NCI-H1436 treated with DMSO at 0.1 percent for 48 hours (cell line): ENCODE measurements around the gene GEMIN4.

Experiments used
- DNase-seq: peaks from one replicate; lab custom pipeline; 2025; lab: John Stamatoyannopoulos, UW

The GEMIN4 gene

DNA sequence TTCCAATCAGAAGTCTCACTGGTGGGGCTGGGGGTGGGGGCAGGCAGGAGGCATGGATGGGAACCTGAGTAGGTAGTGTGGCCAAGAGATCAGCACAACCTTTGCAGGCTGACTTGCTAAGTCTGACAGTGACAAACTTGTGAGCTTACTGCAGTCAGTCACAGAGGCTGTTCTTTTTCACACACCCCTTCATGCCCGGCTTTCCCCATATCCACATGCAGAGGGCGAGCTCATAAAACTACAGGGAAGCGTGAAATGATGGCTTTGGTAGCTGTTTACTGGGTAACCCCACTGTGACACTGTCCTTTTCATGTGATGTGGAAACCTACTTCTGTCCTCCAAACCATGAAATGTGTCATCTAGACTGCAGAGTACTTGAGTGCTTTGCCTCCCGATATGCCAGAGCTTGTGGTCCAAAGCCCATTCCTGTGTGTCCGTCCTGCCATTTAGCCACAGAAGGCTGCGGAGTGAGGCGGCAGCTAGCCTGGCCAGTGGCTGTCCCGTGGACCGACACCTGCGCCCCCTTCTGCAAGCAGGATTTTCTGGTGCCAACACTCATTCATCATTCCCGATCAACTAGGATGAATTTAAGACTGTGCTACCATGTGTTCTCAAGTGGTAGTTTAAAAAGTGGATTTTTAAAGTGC is 9.8 kb downstream of the GEMIN4 start:
- DNase-seq = no peak

DNA sequence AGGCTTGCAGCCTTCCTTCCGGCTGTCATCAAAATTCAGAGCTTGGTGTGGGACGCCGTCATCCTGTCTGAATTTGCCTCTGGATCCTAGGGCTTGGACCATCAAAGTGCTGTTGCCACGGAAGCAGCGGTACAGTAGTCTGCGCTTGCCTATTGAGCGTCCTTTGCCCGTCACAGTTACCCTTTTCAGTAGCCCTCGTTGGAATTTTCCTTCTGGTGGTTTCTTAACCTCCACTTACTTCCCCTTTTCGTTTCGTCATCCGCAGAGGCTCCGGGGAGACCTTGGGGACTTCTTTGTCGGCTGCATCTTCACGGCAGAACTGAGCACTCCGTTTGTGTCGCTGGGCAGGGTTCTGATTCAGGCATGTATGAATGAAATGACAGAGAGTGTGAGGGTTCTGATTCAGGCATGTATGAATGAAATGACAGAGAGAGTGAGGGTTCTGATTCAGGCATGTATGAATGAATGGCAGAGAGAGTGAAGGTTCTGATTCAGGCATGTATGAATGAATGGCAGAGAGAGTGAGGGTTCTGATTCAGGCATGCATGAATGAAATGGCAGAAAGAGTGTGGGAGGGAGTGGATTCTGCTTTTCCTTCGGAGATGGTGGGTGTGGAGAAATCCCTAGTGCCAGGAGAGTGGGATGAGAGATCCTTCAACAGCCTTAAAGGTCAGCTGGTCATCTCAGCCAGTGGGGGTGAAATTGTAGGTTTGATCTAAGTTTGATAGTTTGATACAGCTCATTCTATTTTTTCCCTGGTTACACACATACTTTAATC is 11.6 kb downstream of the GEMIN4 start:
- DNase-seq = no peak

DNA sequence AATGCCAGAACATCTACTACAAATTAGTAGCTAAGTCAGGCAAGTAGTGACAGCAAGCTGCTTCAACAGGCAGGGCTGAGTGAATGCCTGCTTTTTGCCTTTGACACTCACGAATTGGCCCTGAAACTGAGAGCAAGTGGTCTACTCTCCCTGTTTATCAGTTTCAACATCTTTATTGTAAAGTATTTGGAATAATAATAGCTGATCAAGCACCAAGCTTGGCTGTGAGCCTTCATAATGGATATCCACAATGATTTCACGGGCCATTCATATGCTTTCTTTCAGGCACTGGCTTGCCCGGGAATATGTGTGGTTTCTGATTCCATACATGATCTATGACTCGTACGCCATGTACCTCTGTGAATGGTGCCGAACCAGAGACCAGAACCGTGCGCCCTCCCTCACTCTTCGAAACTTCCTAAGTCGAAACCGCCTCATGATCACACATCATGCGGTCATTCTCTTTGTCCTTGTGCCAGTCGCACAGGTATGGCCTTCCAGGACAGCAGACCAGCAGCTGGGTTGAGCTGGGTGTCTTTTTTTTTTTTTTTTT is 14.4 kb downstream of the GEMIN4 start:
- DNase-seq = no peak

DNA sequence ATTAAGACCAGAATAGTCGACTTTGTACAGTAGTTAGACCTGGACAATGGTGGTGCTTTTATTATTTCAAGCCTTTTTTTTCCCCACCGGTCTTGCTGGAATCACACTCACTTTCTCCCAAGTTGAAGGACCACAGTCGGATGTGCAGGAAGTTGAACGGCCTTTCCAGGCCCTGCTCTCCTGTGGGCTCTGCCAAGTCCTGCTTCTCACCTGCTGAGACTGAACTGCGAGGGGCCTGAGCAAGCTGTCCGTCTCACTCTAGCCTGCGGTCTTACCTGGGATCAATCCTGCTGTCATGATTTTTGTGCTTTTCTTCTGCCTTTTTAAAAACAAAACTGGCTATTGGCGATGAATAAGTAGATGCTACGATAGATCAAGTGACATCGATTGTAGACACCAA is 18.3 kb downstream of the GEMIN4 start:
- no peak for DNase-seq

DNA sequence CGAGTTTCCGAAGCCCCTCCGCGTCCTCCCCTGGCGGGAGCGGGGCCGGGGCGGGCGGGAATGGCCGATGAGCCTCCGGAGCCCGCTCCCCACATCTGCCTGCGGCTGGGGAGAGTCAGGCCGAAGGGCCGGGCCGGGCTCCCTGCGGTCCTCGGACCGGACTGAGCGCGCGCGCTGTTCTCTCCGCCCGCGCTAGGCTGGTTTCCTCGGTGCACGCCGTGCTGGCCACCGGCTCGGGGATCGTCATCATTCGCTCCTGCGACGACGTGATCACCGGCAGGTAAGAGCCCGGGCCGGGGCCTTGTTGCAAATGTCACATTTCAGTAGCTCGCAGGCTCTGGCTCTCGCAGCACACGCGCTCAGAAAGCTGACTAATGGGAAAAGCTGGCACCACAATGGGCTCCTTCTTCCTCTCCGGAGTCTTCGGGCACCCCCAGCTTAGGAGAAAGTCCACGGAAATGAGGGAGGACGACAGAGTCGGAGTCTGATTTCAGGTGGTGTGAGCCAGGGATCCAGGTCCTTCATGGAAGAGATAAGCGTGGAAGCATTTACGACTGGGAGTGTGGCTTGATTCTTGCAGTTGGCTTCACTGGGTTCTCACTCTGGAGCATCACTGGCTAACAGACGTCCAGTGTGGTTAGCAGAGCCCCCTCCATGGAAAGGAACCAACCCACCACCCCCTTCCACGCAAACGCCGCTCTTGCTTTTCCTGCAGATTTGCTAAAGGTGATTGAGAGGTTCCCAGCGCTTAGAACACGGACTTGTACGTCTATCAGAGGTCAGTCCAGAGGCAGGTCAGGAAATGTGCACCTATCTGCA is 19.0 kb downstream of the GEMIN4 start:
- no peak for DNase-seq

DNA sequence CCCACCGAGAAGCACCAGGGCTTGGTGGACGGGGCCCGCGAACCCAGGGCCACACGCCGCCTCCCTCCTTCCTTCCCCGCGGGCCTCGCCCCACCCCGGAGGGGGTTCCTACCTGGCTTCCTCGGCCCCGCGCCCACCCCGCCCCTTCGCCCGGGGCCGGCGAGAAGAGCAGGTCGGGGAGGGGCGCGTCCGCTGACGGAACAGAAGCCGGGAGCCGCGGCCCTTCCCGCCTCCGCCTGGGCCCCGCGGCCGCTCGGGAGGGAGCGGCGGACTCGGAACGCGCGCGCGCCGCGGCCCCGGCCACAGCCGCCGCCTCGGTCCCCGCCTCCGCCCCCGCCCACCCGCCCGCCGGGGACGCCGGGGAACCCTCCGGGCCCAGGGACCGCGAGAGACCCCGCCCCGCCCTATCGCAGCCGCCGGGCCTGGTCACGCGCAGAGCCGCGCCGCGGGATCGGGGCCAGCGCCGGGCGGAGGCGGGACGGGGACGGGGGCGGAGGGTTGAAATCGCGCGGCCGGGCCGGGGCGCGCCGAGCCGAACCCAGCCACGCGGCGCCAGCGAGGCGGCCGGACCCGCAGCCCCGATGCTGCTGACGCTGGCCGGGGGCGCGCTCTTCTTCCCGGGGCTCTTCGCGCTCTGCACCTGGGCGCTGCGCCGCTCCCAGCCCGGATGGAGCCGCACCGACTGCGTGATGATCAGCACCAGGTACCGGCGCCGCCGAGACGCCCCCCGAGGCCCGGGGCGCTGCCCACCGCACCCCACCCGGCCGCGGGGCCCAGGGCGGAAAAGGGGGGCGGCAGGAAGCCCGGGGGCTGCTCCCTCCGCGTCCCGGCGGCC is 19.8 kb downstream of the GEMIN4 start, which contains the start of gene TLCD3A:
Gene TLCD3A (plus strand): TSS at position 530 of the 835 bp plus-strand sequence. CDS start 52 bp downstream, at position 582.
- DNase-seq = no peak

DNA sequence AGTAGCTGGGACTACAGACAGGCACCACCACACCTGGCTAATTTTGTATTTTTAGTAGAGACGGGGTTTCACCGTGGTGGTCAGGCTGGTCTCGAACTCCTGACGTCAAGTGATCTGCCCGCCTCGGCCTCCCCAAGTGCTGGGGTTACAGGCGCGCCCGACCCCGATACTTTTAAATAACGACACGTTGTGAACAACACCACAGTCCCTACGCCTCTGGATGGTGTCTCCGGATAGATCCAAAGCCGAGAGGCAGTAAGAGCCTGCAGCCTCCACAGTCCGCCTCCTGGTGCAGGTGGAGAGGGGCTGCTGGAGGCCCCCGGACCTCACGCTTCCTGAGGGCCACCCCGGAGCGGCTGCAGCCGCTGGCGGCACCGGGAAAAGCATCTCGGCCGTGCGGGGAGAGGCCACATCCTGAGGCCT is 20.4 kb downstream of the GEMIN4 start:
- no peak for DNase-seq

DNA sequence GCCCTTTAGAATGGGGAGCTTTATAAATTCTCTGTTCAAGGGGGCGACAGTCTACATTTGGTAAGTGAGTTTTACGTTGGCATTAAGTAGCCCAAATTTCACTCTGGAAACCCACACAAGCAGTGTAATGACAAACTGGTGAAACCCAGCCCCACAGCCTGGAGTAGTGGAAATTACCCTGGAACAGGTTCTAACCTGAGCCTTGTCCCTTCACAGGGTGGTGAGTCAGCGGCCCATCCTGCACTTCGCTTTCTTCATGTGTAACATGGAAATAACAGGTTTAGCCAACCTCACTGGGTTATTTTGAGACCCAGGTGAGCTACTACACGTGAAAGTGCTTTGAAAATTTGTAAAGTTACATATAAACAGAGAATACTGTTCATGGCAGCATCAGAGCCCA is 23.2 kb downstream of the GEMIN4 start:
- no peak for DNase-seq

DNA sequence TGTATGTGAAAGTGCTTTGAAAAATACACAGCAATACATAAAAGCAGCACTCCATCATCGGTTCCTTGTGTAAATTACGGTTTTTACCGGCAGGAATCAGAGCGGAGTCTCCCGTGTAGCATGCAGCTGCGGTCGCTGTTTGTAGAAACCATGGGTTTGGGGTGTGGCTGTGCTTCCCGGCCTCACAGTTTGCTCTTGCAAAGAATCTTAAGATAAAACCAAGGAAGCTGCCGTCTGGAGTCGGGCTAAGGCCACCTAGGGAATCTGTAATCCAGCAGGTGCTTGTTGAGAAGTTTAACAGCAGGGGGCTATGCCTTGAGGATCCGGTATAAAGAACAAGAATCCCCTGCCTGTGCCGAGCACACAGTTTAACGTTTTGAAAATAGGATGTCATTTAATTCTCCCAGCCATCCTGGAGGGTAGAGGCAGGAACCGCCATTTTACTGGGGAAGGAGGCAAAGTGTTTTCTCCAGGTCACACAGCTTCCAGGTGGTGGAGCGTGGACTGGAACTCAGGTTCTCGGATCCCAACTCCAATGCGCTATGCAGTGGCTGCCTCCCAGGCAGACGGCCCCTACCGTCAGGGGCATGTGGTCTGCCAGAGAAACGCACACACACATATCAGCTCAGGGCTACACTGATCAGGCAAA is 25.7 kb downstream of the GEMIN4 start:
- DNase-seq = no peak

DNA sequence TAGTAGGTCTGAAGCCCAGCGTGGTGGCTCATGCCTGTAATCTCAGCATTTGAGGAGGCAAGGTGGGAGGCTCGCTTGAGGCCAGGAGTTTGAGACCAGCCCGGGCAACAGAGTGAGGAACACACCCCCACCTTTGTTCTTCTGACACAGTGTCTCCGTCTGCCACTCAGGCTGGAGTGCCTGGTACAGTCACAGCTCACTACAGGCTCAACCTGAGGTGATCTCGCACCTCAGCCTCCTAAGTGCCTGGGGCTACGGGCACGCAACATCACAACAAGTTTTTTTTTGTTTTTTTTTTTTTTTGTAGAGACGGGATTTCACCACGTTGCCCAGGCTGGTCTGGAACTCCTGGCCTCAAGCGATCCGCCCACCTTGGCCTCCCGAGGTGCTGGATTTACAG is 26.3 kb downstream of the GEMIN4 start:
- no peak for DNase-seq

DNA sequence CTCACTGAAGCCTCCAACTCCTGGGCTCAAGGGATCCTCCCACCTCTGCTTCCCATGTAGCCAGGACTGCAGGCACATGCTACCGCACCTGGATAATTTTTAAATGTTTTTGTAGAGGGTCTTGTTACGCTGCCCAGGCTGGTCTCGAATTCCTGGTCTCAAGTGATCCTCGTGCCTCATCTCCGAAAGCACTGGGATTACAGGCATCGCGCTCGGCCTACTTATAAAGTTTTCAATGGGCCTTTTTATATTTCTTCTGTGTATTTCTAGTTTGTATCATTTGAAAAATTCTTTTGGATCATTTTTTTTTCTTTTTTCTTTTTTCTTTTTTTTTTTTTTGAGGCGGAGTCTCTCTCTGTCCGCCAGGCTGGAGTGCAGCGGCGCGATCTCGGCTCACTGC is 27.0 kb downstream of the GEMIN4 start:
- no peak for DNase-seq

DNA sequence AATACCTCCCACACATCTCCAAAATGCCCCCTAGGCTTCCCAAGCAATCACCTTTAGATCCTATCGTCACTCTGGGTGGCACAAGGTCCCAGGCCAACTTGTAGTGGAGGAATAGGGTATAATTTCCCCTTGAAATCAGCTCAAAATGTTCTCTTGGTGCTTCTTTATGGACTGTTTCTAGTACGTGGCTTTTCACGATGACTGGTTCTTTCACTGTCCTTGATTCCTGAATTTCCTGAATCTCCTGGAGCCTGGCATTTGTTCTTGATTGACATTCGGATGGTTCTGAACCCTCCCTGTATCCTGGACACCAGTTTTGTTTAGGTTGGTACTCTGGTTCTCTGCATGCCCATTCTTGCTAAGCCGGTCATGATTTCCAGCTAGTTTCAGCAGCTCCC is 30.5 kb downstream of the GEMIN4 start:
- no peak for DNase-seq

DNA sequence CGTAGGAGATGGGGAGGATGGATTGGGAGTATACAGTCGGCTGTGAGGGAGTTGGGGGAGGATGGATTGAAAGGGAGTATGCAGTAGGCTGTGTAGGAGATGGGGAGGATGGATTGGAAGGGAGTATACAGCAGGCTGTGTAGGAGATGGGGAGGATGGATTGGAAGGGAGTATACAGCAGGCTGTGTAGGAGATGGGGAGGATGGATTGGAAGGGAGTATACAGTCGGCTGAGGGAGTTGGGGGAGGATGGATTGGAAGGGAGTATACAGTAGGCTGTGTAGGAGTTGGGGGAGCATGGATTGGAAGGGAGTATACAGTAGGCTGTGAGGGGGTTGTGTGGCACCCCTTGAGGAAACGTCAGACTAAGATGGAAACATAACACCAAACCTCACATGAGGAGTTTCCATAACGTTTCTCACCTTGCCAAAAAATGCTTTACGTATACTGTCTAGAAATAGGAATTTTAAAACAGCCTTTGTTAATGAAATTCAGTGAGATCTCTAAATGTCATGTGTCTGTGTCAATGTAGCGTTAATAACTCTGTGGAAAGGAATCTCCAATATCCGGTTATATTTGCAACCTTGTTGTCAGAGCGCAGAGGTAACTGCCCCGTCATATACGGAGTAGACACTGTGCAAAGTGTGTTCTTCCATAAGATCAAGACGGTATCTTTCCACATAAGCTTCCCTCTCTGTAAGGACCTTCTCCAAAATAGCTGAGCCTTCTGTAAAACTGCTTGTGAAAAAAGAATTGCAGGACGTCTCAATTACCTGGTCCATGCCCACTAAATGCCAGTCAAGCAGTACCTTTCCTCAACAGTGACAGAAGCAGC is 31.1 kb downstream of the GEMIN4 start:
- no peak for DNase-seq

DNA sequence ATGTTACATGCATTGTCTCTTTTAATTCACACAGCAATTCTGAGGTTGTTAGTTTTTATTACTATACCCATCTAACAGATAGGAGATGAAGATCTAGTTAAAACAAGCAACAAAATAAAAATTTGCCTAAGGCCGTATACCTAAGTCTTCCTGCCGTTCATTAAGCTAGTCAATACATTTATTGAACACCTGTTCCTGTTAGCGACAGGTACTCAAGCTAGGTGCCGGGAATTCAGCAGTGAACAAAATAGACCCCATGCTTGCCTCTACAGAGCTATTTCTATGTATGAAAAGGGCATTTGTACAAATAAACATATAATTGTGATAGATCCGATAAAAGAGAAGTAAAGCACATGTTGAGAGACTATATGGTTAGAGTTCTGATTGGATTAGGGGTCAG is 34.0 kb downstream of the GEMIN4 start:
- no peak for DNase-seq

DNA sequence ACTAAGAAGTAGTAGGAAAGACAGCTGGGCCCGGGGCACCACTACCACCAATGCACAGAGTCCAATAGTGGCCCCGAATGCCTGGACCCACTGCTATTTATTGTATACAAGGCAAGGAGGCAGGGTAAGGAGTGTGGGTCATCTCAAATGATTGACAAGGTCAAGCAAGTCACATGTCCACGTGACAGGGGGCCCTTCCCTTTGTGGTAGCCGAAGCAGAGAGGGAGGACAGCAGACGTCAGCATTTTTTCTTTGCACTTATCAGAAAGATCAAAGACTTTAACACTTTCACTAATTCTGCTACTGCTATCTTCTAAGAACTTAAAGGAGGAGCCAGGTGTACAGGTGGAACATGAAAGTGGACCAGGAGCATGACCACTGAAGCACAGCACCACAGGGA is 43.9 kb downstream of the GEMIN4 start:
- no peak for DNase-seq

DNA sequence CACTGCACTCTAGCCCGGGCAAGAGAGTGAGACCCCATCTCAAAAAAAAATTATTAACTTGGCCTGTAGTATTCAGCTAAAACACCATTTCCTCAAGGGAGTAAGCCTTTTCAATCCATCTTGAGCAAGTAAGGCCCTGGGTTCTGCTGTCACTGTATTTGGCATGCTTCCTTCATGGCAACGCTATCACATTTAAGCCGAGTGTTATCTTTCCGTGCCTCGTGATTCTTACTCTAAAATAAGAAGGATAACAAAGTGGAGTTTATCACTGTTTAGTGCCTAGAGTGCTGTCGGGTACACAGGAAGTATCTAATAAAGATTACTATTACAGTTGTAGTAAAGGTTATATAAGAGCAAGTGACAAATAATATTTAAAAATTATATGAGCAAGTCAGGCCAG is 46.2 kb downstream of the GEMIN4 start:
- DNase-seq = no peak

DNA sequence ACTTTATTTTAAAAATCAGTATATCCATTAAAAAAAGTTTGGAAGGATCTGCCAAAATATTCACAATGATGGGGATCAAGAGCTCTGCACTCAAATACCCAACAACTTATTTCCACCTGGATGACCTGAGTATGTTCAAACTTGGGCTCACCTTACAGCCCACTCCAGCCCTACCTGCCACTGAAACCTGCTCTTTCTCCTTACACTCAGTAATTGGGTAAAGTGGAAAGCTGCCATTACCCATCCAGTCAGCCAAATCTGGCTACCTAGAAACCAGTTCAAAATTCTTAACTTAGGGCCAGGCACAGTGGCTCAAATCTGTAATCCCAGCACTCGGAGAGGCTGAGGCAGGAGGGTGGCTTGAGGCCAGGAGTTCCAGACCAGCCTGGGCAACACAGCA is 47.1 kb downstream of the GEMIN4 start:
- DNase-seq = no peak

DNA sequence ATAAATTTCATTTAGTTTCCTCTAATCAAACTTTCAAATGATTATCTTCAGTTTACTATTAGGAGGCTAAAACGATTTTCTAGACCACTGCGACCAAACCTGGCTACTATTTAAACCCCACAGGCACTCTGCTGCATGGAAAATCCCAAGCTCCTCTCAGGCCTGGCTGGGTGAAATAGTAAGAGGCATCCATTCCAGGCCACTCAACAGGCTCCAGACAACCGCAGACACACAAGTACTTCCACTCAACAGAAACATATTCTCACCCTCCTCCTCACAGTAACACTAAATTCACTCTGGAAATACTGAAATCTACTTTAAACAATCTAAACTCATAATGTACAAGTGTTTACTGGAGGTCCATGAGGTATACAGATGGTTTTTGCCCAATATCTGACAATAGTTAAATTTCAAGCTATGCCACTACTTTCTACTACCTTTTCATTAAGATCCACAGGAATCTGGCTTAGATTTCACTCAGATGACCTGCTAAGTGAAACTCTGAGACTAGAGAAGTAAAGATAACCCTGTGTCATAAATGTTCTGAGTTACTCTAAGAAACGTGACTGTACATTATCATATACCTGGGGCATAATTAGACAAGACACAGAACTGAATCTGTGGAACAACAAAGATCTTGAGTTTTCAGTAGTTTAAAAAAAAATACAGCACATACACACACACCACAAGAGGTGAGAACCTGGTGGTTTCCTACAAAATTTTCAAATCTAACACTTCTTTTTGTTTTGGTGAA is 47.8 kb downstream of the GEMIN4 start:
- no peak for DNase-seq

DNA sequence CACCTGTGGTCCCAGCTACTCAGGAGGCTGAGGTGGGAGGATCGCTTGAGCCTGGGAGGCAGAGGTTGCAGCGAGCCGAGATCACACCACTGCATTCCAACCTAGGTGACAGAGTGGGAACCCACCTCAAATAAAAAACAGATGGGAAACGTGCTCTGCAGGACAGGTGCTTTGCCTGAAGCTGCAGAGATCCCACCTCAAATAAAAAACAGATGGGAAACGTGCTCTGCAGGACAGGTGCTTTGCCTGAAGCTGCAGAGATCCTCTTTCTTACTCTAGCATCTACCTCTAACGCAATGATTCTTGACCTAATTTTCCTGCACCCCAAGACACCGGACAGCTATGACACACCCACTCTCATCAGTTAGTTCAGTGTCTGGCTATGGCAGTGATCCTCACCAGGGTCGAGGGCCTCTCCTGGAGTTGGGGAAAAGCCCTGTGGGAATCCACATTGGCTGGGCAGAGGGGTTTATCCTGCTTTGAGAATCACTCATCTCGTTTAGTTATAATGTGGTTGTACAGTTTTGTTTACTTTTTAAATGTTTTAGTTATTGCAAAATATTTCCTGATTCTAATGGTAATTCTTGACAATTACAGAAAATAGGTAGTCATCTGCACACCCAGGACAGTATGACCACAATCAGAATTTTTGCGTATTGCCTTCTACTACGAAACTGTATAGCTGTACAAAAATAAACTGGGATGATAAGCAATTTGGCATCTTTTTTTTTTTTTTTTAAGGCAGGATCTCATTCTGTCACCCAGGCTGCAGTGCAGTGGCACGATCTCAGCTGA is 48.8 kb downstream of the GEMIN4 start:
- DNase-seq = no peak
